Bronchial epithelial cell (primary cell): ENCODE data around the gene YJU2. TPM values are rescaled to one million over a fixed set of nuclear protein-coding genes. Genes with fewer than 3 reads are reported as not detected.
A peak's percentile ranks its signal among the peaks of the same experiment; 100 is the strongest.
"Not testable (repeated sequence)": the region's sequence is repeated elsewhere in the genome, so short reads cannot be mapped to it uniquely, and the experiment has no call there.

Experiments
- DNase-seq: peaks from one replicate; pipeline ENCODE4 v3.0.0-alpha.2; 2010; ENCODE audit warnings: low read depth
- FAIRE-seq: peaks from 2 replicates; lab custom pipeline; 2011; peaks lifted over from hg19 to GRCh38; lab: Jason Lieb, UNC
- H3K27me3 ChIP-seq: 2 replicates; pipeline ENCODE4 v1.5.1; 2011; ENCODE audit warnings: low read length; ENCODE audit not compliant: control insufficient read depth, insufficient read depth
- H3K36me3 ChIP-seq: 2 replicates; pipeline ENCODE4 v1.5.1; 2011; ENCODE audit warnings: low read length; ENCODE audit not compliant: control insufficient read depth, insufficient read depth
- H3K4me3 ChIP-seq: 2 replicates; pipeline ENCODE4 v1.5.1; 2011; ENCODE audit warnings: mild to moderate bottlenecking, low read depth, low read length, control low read depth
- total RNA-seq: library from RNA; depleted of rRNA; stranded (reverse); fragments of >200 nt; gene quantifications from 2 replicates; pipeline ENCODE4 v1.2.1, GENCODE V29; 2014
- TF ChIP-seq, protein P1 (sequence below): IDR thresholded peaks from 2 replicates; pipeline ENCODE4 v1.5.1; 2011; ENCODE audit warnings: mild to moderate bottlenecking, moderate library complexity, low read length, control low read depth, inconsistent platforms; ENCODE audit not compliant: insufficient read depth, severe bottlenecking

Gene YJU2
- total RNA-seq, 1 donor from 2014 or later: 19.0 TPM

- Histone ChIP-seq H3K36me3 (no peaks in the 10 kb centered on the region), H3K4me3 (no peak overlapping the region), H3K27me3 (no peaks in the 10 kb centered on the region)
- TF ChIP-seq, protein P1, sequence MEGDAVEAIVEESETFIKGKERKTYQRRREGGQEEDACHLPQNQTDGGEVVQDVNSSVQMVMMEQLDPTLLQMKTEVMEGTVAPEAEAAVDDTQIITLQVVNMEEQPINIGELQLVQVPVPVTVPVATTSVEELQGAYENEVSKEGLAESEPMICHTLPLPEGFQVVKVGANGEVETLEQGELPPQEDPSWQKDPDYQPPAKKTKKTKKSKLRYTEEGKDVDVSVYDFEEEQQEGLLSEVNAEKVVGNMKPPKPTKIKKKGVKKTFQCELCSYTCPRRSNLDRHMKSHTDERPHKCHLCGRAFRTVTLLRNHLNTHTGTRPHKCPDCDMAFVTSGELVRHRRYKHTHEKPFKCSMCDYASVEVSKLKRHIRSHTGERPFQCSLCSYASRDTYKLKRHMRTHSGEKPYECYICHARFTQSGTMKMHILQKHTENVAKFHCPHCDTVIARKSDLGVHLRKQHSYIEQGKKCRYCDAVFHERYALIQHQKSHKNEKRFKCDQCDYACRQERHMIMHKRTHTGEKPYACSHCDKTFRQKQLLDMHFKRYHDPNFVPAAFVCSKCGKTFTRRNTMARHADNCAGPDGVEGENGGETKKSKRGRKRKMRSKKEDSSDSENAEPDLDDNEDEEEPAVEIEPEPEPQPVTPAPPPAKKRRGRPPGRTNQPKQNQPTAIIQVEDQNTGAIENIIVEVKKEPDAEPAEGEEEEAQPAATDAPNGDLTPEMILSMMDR: no peak
- no peak for DNase-seq
- no peak for FAIRE-seq
Measured at GRCh38 chr19:4232614-4233281, 14.1 kb upstream of the YJU2 start.

DNA sequence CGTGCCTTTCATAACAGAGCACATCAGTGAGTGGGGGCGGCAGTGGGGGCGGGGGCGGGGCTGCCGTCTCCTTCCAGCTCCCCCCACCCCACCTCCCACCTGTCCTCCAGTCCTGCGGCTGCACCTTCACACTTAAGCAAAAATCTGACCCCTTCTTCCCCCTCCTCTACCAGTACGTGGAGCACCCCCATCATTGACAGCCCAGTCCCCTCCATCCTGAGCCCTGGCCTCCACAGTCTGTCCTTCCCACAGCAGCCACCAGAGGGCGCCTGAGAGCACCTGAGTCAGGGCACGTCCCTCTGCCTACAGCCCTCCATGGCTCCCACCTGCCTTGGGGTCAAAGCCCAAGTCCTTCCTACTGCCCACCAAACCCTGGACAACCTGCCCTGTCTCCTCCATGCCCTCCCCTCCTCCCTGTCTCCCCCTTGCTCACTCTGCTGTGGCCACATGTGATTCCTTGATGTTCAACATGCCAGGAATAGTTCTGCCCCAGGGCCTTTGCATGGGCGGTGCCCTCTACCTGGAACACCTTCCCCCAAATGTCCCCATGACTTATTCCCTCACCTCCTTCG, 13.5 kb upstream of the YJU2 start:
- Histone ChIP-seq H3K27me3 (no peaks in the 10 kb centered on the region), H3K36me3 (no peaks in the 10 kb centered on the region), H3K4me3 (no peak overlapping the region)
- TF ChIP-seq, protein P1: peak; percentile 71
- DNase-seq (peak; percentile 4), FAIRE-seq (no peak)

DNA sequence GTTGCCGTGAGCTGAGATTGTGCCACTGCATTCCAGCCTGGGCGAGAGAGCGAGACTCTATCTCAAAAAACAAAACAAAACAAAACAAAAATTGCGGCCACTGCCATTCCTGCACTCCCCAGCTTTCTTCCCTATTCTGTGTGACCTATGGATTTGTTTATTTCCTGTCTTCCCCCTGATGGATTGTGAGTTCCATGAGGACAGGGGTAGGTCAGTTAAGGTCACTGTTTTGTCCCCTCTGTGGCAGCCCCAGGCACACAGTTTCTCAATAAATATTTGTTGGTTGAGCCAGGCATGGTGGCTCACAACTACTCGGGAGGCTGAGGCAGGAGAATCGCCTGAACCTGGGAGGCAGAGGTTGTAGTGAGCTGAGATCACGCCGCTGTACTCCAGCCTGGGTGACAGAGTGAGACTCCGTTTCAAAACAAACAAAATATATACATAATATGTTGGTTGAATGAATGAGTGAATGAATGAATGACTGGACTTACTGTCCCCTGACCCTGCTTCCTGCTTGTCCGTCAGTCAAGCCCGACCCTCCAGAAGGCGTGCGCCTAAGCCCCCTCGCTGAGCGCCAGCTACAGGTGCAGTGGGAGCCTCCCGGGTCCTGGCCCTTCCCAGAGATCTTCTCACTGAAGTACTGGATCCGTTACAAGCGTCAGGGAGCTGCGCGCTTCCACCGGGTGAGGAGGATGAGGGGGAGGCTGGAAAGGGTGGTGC, 12.6 kb upstream of the YJU2 start:
- Histone ChIP-seq H3K27me3 (no peaks in the 10 kb centered on the region), H3K4me3 (no peak overlapping the region), H3K36me3 (no peaks in the 10 kb centered on the region)
- DNase-seq: no peak
- no peak for FAIRE-seq
- TF ChIP-seq, protein P1: no peak

DNA sequence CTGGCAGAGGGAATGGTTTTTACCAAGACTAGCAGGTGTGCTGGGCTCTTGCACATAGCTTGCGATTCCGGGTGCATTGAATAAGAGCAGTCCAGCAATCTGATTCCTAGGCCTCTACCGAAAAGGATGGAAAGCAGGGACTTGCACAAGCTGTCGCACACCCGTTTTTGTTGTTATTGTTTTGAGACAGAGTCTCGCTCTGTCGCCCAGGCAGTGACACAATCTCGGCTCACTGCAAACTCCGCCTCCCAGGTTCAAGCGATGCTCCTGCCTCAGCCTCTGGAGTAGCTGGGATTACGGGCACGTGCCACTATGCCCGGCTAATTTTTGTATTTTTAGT, 12.0 kb upstream of the YJU2 start:
- FAIRE-seq (no peak), DNase-seq (no peak)
- H3K27me3 ChIP-seq: no peaks in the 10 kb centered on the region
- TF ChIP-seq, protein P1: no peak
- H3K4me3 ChIP-seq: no peak overlapping the region
- no peaks in the 10 kb centered on the region for H3K36me3 ChIP-seq

GRCh38 chr19:4237510-4237909, 9.4 kb upstream of the YJU2 start:
- H3K4me3 ChIP-seq, DNase-seq, H3K27me3 ChIP-seq, FAIRE-seq, H3K36me3 ChIP-seq: not testable (repeated sequence)

- TF ChIP-seq, protein P1: no peak
- H3K4me3 ChIP-seq: no peak overlapping the region
- DNase-seq (no peak), FAIRE-seq (no peak)
- no peaks in the 10 kb centered on the region for H3K27me3 ChIP-seq
- H3K36me3 ChIP-seq: no peaks in the 10 kb centered on the region
Measured at GRCh38 chr19:4238831-4239230, 8.0 kb upstream of the YJU2 start.
